GM23248 (cell line): ENCODE data around the gene MAGEB2.

Source experiments
- EZH2 ChIP-seq: fragments of 200-600 bp; sonication (generic); IDR thresholded peaks from 2 replicates; pipeline ENCODE4 v1.6.1; 2018; ENCODE audit warnings: antibody characterized with exemption, mild to moderate bottlenecking; ENCODE audit not compliant: insufficient read depth, poor library complexity, severe bottlenecking
- EZH2phosphoT487 ChIP-seq: fragments of 200-600 bp; sonication (generic); IDR thresholded peaks from 2 replicates; pipeline ENCODE4 v1.6.1; 2018; ENCODE audit warnings: antibody characterized with exemption, moderate library complexity, mild to moderate bottlenecking, low read depth; ENCODE audit not compliant: insufficient read depth

DNA sequence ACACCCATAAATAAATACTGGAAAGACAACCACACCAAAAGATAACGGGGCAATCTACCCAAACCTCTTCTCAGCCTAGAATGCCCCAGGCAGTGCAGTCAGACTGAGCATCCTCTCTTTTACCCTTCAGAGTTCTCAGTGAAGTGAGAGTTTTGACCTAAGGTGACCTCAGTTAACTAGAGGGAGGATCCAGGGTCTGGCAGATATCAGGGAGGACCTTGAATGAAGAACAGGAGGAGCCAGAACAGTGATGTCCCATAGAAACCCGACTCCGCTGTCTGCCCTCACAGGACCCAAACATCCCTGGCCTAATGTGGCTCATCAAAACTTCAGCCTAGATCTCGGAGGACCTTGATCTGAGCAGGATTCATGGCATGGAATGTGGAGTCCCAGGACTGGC lies 15.0 kb downstream of the MAGEB2 start, which contains the start of gene MAGEB3:
- TF ChIP-seq EZH2 (no peak), EZH2phosphoT487 (no peak)
